Adrenal gland (tissue), 19 donors: ENCODE results near the gene DYNLT3. TPM values are rescaled to one million over a fixed set of nuclear protein-coding genes. Genes with fewer than 3 reads are reported as not detected.

Source experiments
- DNase-seq, 7 donors: peaks; one replicate each; pipeline ENCODE4 v3.0.0-alpha.2; 2019 to 2020
- H3K27ac ChIP-seq, 5 donors: fragments of 200-600 bp; sonication (generic) in 4 of 5; 1 replicate in 3 of 5; 2 replicates in 2 of 5; pipeline versions ENCODE4 v1.5.1 to v1.8.0; 2016 to 2020; ENCODE audit warnings: mild to moderate bottlenecking in 1 of 5
- H3K27me3 ChIP-seq: fragments of 200-600 bp; 2 replicates; pipeline ENCODE4 v1.8.0; 2021
- H3K36me3 ChIP-seq, 2 donors: fragments of 200-600 bp; replicated peaks in 1 of 2; 1 replicate in 1 of 2; 2 replicates in 1 of 2; pipeline versions ENCODE4 v1.5.1 to v1.8.0; 2018 to 2022
- H3K4me1 ChIP-seq, 2 donors: fragments of 200-600 bp; replicated peaks in 1 of 2; 1 replicate in 1 of 2; 2 replicates in 1 of 2; pipeline versions ENCODE4 v1.5.1 to v1.8.0; 2018 to 2021
- H3K4me3 ChIP-seq, 4 donors: fragments of 200-600 bp; sonication (generic) in 3 of 4; one replicate each; pipeline ENCODE4 v1.5.1; 2016 to 2018
- H3K9me3 ChIP-seq, 3 donors: fragments of 200-600 bp; sonication (generic) in 1 of 3; replicated peaks in 1 of 3; 1 replicate in 2 of 3; 2 replicates in 1 of 3; pipeline versions ENCODE4 v1.5.1 to v1.8.0; 2016 to 2021
- POLR2A ChIP-seq, 2 donors: fragments of 450-650 bp; IDR thresholded peaks; one replicate each; pipeline ENCODE4 v1.6.1; 2017; ENCODE audit warnings: antibody characterized with exemption in 2 of 2, mild to moderate bottlenecking in 2 of 2, moderate library complexity in 1 of 2
- WGBS, 4 donors: extraction: QIAGEN DNeasy Blood & Tissue Kit in 2 of 4; methylation state at CpG; one replicate each; pipeline versions ENCODE4 v1.1.5 to v1.1.7; 2013 to 2017; 5-methylcytosine and 5-hydroxymethylcytosine counted together
- intact Hi-C, 2 donors: fragments of 100-400 bp; cut with DNase I; formaldehyde crosslinking; loops; one replicate each; pipeline versions ENCODE4 v1.14.1 to v1.15.0; 2022 to 2023
- long read RNA-seq, 10 donors: library from polyadenylated mRNA in 3 of 10; unstranded in 2 of 10; stranded (forward) in 1 of 10; transcript quantifications; one replicate each; pipeline ENCODE4 v2.0.0 and lab custom pipeline, GENCODE V29; 2021 to 2026
- polyA plus RNA-seq, 3 donors: library from polyadenylated mRNA; stranded (reverse); fragments of 200-250 nt in 2 of 3; fragments of 350-450 nt in 1 of 3; fragmentation: Illumina TruSeq in 1 of 3; extraction: RNeasy Lipid Tissue Mini Kit (QIAGEN cat#74804) in 1 of 3; gene quantifications; one replicate each; pipeline ENCODE4 v1.2.3, GENCODE V29; 2013 to 2014
- total RNA-seq, 9 donors: library from RNA; depleted of rRNA in 4 of 9; stranded (reverse); fragments of >200 nt in 4 of 9; fragments of 120-200 nt in 1 of 9; fragmentation: NEBNext Ultra II Directional in 1 of 9; extraction: Animal tissue kit (Norgen Biotek cat#: 25700) in 1 of 9; gene quantifications; one replicate each; pipeline versions ENCODE4 v1.1.0 to v1.2.4, GENCODE V29; 2013 to 2023
- TF ChIP-seq, protein P1 (sequence below), 6 experiments: fragments of 450-650 bp in 4 of 6; fragments of 200-600 bp in 2 of 6; sonication (generic) in 1 of 6; IDR thresholded peaks; 1 replicate in 5 of 6; 2 replicates in 1 of 6; pipeline versions ENCODE4 v1.5.1 to v1.8.0; 2016 to 2021; ENCODE audit warnings: antibody characterized with exemption in 6 of 6, mild to moderate bottlenecking in 2 of 6, moderate library complexity in 1 of 6
- donor health status: healthy with polysubstance abuse.
- donor health status: Bipolar disorder and iron deficiency.
- donor health status: DM: yes; HTN: yes; CAD: no.
- donor health status: DM: no; HTN: no; CAD: no.
- donor health status: DM: no; HTN: no; CAD: no.
- donor health status: DM: yes; HTN: yes; CAD: no.

Gene DYNLT3, protein sequence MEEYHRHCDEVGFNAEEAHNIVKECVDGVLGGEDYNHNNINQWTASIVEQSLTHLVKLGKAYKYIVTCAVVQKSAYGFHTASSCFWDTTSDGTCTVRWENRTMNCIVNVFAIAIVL
- total RNA-seq = 100 to 1,000 TPM in 1 of 9 donors, 10 to 100 TPM in 8; 26.6 to 101 (median 52.2) TPM
- polyA plus RNA-seq = 100 to 1,000 TPM in 1 of 3 donors, 10 to 100 TPM in 2; 25.2 to 137 (median 27.3) TPM
- long read RNA-seq, donor 1, transcript DYNLT3-201 (5 exons, 2,217 nt) = major isoform, 47 of 52 reads
- long read RNA-seq, donor 1, partial matches to known transcripts = 5 of 52 reads
- long read RNA-seq, donor 1, other reads (novel, unspliced or antisense) = 0 of 52 reads
- long read RNA-seq, donor 2, transcript DYNLT3-201 (5 exons, 2,217 nt) = major isoform, 17 of 17 reads
- long read RNA-seq, donor 2, partial matches to known transcripts = 0 of 17 reads
- long read RNA-seq, donor 2, other reads (novel, unspliced or antisense) = 0 of 17 reads
- long read RNA-seq, donor 3, transcript DYNLT3-201 (5 exons, 2,217 nt) = major isoform, 37 of 37 reads
- long read RNA-seq, donor 3, partial matches to known transcripts = 0 of 37 reads
- long read RNA-seq, donor 3, other reads (novel, unspliced or antisense) = 0 of 37 reads
- long read RNA-seq, donor 4, transcript DYNLT3-201 (5 exons, 2,217 nt) = major isoform, 54 of 57 reads
- long read RNA-seq, donor 4, partial matches to known transcripts = 1 of 57 reads
- long read RNA-seq, donor 4, other reads (novel, unspliced or antisense) = 1 of 57 reads
- long read RNA-seq, donor 5, transcript DYNLT3-201 (5 exons, 2,217 nt) = major isoform, 170 of 175 reads
- long read RNA-seq, donor 5, partial matches to known transcripts = 1 of 175 reads
- long read RNA-seq, donor 5, other reads (novel, unspliced or antisense) = 2 of 175 reads
- long read RNA-seq, donor 6, transcript DYNLT3-201 (5 exons, 2,217 nt) = major isoform, 46 of 47 reads
- long read RNA-seq, donor 6, partial matches to known transcripts = 0 of 47 reads
- long read RNA-seq, donor 6, other reads (novel, unspliced or antisense) = 1 of 47 reads
- long read RNA-seq, donor 7, transcript DYNLT3-201 (5 exons, 2,217 nt) = major isoform, 12 of 12 reads
- long read RNA-seq, donor 7, partial matches to known transcripts = 0 of 12 reads
- long read RNA-seq, donor 7, other reads (novel, unspliced or antisense) = 0 of 12 reads
- long read RNA-seq, donor 8, transcript DYNLT3-201 (5 exons, 2,217 nt) = major isoform, 38 of 39 reads
- long read RNA-seq, donor 8, partial matches to known transcripts = 0 of 39 reads
- long read RNA-seq, donor 8, other reads (novel, unspliced or antisense) = 0 of 39 reads
- long read RNA-seq, donor 9, transcript DYNLT3-201 (5 exons, 2,217 nt) = major isoform, 19 of 19 reads
- long read RNA-seq, donor 9, partial matches to known transcripts = 0 of 19 reads
- long read RNA-seq, donor 9, other reads (novel, unspliced or antisense) = 0 of 19 reads
- long read RNA-seq, donor 10, transcript DYNLT3-201 (5 exons, 2,217 nt) = major isoform, 12 of 12 reads
- long read RNA-seq, donor 10, partial matches to known transcripts = 0 of 12 reads
- long read RNA-seq, donor 10, other reads (novel, unspliced or antisense) = 0 of 12 reads

DNA sequence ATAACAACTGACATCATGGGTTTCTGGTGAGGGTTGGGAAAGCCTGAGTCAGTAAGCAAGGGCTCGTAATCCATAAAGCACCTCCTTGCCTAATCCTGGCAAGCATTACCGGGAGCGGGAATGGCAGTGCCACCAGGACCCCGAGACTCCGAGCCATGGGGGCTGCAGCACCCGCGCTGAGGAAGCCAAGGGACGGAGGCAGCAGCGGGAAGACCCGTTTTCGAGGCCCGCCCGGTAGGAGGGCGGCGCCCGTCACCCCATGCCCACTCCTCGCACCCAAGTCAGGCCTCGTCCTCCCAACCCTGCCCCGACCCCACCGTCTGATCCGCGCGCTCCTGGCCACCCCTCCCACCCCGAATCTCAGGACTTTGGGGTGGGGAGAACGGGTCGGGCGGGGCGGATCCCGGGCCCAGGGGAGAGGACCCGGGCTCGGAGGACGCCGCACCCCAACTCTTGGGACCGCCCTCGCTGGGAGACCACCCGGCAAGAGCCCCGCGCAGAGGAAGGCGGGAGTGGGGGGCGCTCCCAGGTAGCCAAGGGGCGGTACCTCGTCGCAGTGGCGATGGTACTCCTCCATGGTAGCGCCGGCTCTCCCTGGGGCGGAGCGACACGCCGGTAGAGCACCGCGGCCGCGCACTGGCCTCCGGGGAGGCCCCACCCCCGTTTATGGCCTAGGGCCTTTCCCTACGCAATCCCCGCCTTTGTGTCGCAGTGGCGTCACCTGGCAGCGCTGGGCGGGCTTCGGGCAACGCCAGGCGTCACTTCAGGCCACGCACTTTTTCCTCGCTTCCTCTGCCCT is at the start of gene DYNLT3:
TSS of gene DYNLT3 (minus strand) at position 638 of the 799 bp plus-strand sequence. CDS start at position 577, 61 bp downstream.
- intact Hi-C loops = no loop called here

DNA sequence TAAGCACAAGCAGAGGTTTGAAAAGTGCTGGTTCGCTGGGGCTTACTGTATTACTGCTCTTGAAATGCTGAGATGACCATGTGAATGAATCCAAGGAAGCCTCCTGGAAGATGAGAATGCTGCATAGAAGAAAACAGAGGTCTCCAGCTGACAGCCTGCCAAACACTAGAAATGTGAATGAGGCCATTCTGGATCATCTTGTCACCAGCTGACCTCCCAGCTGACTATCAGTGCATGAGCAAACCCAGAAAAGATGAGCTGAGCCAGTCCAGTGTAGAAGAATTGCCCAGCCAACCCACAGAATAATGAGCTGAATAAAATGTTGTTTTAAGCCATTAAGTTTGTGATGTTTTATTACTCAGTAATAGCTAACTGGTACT is 49.1 kb upstream of the DYNLT3 start:
- DNase-seq = no peak
- no peak overlapping the region for H3K27ac ChIP-seq
- H3K9me3 ChIP-seq = no peaks in the 10 kb centered on the region
- WGBS, 4 donors = 43 to 100% (median 64%) methylated on average over 1 of the region's 1 CpG
- no peaks in the 10 kb centered on the region for H3K36me3 ChIP-seq
- no peak overlapping the region for H3K4me3 ChIP-seq
- no peaks in the 10 kb centered on the region for H3K4me1 ChIP-seq
- intact Hi-C loops = no loop called here
- TF ChIP-seq, protein P1, sequence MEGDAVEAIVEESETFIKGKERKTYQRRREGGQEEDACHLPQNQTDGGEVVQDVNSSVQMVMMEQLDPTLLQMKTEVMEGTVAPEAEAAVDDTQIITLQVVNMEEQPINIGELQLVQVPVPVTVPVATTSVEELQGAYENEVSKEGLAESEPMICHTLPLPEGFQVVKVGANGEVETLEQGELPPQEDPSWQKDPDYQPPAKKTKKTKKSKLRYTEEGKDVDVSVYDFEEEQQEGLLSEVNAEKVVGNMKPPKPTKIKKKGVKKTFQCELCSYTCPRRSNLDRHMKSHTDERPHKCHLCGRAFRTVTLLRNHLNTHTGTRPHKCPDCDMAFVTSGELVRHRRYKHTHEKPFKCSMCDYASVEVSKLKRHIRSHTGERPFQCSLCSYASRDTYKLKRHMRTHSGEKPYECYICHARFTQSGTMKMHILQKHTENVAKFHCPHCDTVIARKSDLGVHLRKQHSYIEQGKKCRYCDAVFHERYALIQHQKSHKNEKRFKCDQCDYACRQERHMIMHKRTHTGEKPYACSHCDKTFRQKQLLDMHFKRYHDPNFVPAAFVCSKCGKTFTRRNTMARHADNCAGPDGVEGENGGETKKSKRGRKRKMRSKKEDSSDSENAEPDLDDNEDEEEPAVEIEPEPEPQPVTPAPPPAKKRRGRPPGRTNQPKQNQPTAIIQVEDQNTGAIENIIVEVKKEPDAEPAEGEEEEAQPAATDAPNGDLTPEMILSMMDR (IDR thresholded peaks at IDR 0.05) = no peak
- TF ChIP-seq POLR2A (IDR thresholded peaks at IDR 0.05) = no peak
- no peaks in the 10 kb centered on the region for H3K27me3 ChIP-seq

More for the DNA sequence above, at the start of gene DYNLT3:
- Histone ChIP-seq H3K27me3 (no peaks in the 10 kb centered on the region), H3K4me3 (peak within 1 kb of the TSS in 3 of 4 donors; percentile 59 to 90 (median 75)), H3K27ac (peak within 1 kb of the TSS in 4 of 5 donors; percentile 82 to 93 (median 86)), H3K9me3 (no peaks in the 10 kb centered on the region), H3K4me1 (peaks cover 0 to 4% of the 10 kb centered on the region in 2 donors), H3K36me3 (no peaks in the 10 kb centered on the region)
- peak; percentile 82 to 91 for TF ChIP-seq POLR2A (IDR thresholded peaks at IDR 0.05)
- TF ChIP-seq, protein P1 (IDR thresholded peaks at IDR 0.05) = no peak
- peak; percentile 83 to 91 (median 87) for DNase-seq
- 0 to 31% (median 15%) methylated on average over 1 to 66 of the region's 67 CpGs for WGBS, 4 donors

DNA sequence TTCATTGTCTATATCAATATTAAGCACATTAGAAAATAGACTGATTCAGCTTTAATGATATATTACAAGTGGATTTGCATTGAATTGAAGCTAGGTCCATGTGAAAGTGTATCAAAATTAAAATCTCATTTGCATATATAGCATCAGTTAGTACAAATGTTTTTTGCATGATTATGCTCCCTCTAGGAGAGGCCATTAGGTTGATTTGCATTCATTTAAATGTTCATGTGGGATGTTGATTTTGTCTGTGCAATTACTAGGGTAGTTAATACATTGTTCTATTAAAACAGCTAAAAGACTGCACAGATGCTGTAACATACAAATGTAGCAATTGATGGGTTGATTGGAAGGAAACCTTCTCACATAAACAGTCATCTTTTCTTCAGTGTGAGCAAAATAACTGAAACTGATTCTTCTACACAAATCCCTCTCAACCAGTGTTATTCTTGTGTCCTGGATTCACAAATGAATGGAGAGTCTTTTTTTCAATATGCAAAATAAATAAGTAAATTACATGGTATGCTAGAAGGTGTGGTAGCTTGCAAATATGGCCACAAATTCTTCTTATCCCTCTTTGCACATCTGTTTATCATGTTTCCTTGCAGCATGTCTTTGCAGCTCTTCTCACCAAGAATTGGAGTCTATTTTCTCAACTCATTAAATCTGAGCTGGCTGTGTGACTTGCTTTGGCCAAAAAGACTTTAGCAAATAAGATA is 48.6 kb upstream of the DYNLT3 start:
- no peak for DNase-seq
- Histone ChIP-seq H3K27ac (no peak overlapping the region), H3K4me3 (no peak overlapping the region), H3K36me3 (no peaks in the 10 kb centered on the region), H3K9me3 (no peaks in the 10 kb centered on the region), H3K27me3 (no peaks in the 10 kb centered on the region), H3K4me1 (no peaks in the 10 kb centered on the region)
- TF ChIP-seq, protein P1 (IDR thresholded peaks at IDR 0.05) = no peak
- no peak for TF ChIP-seq POLR2A (IDR thresholded peaks at IDR 0.05)
- intact Hi-C loops = no loop called here
